NCI-H1436 (cell line): ENCODE data around the gene PREP.
"Not testable (repeated sequence)": the region's sequence is repeated elsewhere in the genome, so short reads cannot be mapped to it uniquely, and the experiment has no call there.

Source experiments
- DNase-seq: peaks from one replicate; lab custom pipeline; 2025; lab: John Stamatoyannopoulos, UW

PREP gene

DNA sequence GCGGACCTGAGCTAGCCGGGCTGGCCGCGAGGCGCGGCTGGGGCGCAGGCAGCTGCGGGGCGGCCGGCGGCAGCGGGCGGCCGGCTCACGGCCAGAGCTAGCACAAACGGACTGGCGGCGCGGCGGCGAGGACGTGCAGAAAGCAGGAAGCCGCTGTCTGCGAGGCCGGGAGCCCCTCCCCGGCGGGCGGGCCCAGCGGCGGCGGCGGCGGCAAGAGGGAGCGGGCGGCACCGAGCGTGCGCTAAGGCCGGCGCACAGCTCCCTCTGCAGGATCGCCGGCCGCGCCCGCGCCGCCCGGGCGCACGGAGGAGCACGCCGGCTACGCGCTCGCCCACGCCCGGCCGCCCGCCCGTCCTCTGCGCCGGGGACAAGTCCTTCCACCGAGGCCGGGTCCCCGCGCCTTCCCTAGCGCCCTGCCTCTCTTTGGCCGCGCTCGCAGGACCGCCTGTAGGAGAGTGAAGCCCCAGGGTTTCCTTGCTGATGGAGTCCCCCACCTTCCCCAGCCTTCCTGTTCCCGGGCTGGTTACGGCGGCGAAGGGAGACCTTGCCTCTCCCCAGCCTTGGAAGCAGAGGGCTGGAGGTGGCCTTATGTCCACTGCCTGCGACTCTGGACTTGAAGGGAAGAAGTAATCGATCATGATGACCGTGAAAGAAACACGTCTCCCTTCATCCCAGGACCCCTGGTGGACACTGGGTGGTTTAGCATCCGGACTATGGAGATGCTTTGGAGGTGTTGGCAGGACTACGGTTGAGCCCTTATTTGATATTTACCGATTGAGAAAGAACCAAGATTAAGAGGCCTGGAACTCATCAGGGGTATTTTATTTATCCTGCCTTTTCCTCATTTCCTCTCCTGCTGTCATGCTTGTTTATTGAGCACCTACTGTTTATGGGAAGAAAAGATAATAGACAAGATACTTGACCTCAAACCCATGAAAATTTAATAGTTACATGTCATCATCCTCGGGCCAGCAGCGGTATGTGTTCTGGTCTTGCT lies at the start of gene PREP:
Gene PREP, minus strand, starts transcription at position 144 of the 997 bp plus-strand sequence. CDS start 191 bp downstream, outside the sequence.
- DNase-seq, result peak; percentile 70

- no peak for DNase-seq
Measured at GRCh38 chr6:105452376-105452775, 49.5 kb upstream of the PREP start.

DNA sequence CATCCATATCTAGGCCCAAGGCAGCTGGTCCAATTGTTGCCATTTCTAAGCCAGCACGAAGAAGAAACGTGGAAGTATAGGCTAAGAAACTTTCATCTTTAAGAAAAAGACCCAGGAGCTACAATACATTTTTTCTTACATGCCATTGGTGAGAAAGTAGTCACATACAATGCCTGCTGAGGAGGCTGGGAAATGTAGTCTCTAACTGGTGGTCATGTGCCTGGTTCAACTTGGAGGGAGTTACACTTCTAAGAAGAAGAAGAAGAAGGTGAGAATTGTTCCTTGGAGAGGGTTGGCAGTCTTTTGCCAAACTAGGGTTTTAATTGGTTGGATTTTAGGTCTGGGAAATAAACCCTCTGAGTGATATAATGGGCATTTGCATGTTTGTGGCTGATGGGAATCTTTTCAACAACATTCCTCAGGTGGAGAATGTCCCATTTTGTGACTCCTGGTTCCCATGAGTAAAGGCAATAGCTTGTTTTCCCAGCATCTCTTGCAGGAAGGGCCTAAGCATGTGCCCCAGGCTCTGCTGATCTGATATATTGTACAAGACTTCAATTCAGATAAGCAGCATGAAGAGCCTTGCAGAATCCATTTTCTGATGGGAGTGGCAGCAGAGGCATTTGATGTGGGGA lies 47.0 kb upstream of the PREP start:
- DNase-seq, result no peak

DNA sequence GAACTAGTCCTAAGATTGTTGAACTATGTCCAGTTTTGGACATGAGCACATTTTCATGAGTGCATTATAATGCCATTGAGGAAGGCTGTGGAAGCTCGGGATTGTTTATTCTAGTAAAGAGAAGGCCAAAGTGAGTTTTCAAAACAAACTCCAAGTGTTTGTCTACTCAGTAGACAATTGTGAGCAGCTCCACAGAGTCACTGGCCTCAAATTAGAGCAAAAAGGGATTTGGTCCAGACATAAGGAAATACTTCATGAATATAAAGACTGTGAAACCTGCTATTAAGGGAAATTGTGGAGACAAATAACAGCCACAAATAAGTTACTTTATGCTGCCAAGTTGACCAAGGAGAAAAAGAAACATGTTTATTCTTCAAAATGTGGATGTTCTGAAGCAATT lies 42.6 kb upstream of the PREP start:
- DNase-seq, result no peak

GRCh38 chr6:105443941-105444340 lies 41.1 kb upstream of the PREP start:
- DNase-seq, result no peak

DNA sequence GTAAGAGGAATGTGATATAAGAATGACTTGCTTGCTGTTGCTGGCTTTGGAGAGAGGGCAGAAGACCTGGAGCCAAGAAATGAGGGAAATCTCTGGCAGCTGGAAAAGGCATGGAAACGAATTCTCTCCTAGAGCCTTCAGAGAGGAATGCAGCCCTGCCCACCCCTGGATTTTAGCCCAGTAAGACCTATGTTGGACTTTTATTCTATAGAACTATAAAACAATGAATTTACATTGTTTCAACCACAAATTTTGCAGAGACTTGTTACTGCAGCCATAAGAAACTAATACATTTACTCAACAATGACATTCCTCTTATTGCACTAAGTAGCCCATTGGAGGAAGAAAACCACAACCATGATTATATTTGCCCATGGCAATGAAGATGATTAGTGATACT lies 39.5 kb upstream of the PREP start:
- DNase-seq, result no peak

- DNase-seq, result no peak
Measured at GRCh38 chr6:105437236-105437635, 34.4 kb upstream of the PREP start.

DNA sequence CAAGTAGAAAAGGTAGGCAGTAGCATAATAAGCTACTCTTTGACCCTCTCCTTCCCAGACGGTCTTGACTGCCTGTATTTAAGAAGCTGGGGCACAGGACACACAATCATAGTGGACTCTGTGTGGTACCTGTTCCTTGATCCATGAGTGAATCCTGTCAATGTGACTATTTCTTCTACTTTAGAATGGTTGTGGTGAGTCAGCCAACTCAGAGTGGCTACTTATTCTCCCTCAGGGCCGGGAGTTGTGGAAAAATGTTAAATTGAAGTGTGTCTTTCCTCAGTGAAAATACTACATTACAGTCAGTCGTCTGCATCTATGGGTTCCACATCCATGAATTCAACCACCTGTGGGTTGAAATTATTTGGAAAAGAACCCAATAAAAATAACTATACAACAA lies 30.8 kb upstream of the PREP start:
- no peak for DNase-seq

DNA sequence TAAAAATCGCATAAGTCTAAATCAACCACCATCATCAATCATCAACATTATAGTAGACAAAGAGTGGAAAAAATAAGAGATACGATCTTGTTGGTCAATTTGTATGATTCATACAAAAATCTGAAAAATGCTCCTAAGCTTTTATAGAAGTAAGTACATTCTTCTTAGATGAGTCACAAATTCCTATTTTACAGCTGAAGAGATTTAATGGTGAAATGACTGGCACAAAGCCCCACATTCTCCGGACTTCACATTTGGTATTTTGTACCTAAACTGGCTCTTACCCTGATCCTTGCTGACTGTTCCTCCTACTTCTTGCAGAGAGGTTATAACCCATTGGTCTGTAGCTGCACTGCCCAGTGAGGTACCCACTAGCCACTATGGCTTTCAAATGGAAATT lies 29.9 kb upstream of the PREP start:
- DNase-seq, result no peak

- peak; percentile 37 for DNase-seq
Measured at GRCh38 chr6:105431226-105431625, 28.3 kb upstream of the PREP start.

DNA sequence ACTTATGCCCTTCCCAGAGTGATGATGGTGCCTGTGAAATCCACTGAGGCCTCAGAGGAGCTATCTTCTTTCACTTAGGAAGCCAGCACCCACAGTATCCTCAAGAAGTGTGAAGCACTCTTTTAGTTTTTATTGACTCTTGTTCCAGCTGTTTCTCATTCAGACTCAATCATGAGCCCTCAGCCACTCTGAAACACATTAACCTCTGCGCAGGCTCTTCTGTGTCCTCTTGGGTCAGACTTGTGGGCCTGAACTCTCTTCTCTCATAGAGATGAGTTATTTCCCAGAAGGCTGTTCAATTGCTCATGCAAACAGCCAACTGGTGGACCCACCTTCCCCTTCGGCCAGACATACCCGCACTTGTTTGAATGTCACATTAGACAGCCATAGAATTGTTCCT lies 27.8 kb upstream of the PREP start:
- no peak for DNase-seq

DNA sequence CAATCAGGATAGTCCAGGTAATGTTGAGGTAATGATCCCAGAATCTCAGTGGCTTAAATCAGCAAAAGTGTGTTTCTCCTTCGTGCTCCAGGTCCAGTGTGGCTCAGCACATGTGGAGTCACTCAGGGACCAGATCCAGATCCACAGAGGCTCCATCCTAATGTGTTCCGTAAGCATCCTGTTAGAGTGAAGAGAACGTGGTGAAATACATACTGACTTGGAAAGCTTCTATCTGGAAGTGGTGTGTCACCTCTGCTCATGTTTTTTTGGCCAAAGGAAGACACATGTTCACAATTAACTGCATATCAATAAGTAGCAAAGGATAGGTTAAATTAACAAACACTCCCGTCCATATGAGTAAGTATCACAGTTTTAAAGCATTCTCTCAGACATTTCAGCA lies 26.8 kb upstream of the PREP start:
- no peak for DNase-seq

- no peak for DNase-seq
Measured at GRCh38 chr6:105428342-105428957, 25.6 kb upstream of the PREP start.

- DNase-seq, result peak; percentile 13
Measured at GRCh38 chr6:105424175-105424783, 21.4 kb upstream of the PREP start.

- not testable (repeated sequence) for DNase-seq
Measured at GRCh38 chr6:105416971-105417370, 14.1 kb upstream of the PREP start.

GRCh38 chr6:105409734-105410133 lies 6.9 kb upstream of the PREP start:
- DNase-seq, result no peak

DNA sequence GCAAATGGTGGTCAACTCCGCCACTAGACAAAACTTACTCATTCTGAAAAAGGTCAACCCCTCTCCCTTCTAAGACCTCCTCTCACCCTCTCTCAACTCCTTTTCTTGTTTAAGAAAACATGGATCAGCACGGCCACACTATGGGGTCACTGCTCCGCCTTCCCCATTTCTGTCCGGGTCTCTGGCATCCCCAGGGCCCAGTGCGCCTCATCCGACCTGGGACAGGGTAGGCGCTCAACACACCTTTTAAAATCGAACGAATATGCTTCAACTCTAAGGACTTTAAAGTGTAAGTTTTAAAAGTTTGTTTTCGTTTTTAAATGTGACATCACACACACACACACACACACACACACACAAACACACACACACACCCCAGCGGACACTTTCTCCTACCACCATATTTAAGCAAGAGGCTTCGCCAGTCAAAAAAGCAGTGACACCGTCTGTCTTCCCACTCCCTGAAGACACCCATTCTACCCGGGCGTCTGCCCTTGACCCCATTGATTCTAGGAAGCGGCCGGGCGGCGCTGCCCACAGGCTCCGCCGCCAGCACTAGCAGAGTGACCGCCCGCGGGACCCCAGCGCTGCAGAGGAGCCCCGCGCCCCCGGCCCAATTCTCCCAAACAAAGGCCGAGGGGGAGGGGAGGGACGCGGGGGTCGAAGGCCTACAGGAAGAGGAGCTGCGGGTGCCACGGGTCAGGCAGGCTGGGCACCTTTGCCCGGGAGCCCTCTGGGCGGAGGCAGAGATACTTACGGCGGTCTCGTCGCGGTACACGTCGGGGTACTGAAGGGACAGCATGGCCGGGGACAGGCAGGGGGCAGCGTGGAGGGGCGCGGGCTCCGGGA lies 568 bp downstream of the PREP start:
- DNase-seq, result peak; percentile 47

GRCh38 chr6:105401247-105402089 lies 1.4 kb downstream of the PREP start:
- no peak for DNase-seq

- DNase-seq, result no peak
Measured at GRCh38 chr6:105400501-105400900, 2.4 kb downstream of the PREP start.

DNA sequence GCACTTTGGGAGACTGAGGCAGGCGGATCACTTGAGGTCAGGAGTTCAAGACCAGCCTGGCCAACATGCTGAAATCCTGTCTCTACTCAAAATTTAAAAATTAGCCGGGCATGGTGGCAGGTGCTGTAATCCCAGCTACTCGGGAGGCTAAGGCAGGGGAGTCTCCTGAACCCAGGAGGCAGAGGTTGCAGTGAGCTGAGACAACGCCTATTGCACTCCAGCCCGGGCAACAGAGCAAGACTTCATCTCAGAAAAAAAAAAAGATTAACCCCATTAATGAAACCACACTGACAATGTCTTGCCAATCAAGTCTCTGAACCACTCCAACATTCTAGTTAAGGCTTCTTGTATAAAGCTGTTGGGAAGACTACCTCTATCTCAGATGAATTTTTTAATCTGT lies 4.0 kb downstream of the PREP start:
- no peak for DNase-seq

GRCh38 chr6:105397987-105398386 lies 4.9 kb downstream of the PREP start:
- no peak for DNase-seq
